IMR-90 (cell line): ENCODE measurements around the gene PROSER2. TPM values are rescaled to one million over a fixed set of nuclear protein-coding genes. Genes with fewer than 3 reads are reported as not detected.

Experiments used
- ATAC-seq: fragments of 200-7000 bp; cut with Tn5 transposase; 2 replicates; pipeline ENCODE4 v1.9.1; 2020; ENCODE audit warnings: low read depth, mild to moderate bottlenecking, moderate library complexity
- BruUV-seq: library from RNA; stranded (reverse); fragments of 400-500 nt; replicated peaks from 2 replicates; lab custom pipeline; 2021; lab: Mats Ljungman, UMichigan
- CTCF ChIA-PET: fragments of 300-600 bp; formaldehyde crosslinking; extraction: SDS; loops from one replicate; lab custom pipeline; 2021; ENCODE audit warnings: antibody characterized with exemption; lab: Yijun Ruan, JAX
- POLR2A ChIA-PET: fragments of 300-600 bp; sonication (Branson Sonifier 250); formaldehyde crosslinking; loops from one replicate; lab custom pipeline; 2022; ENCODE audit warnings: antibody characterized with exemption; ENCODE audit not compliant: unreplicated experiment; lab: Charles Lee
- DNase-seq: peaks from one replicate; pipeline ENCODE4 v3.0.0; 2013
- H2AFZ ChIP-seq: replicated peaks from 2 replicates; pipeline ENCODE3; 2013; ENCODE audit warnings: low read length, mild to moderate bottlenecking; ENCODE audit not compliant: poor library complexity
- H2AK5ac ChIP-seq: 2 replicates; pipeline ENCODE4 v1.6.1; 2013; ENCODE audit warnings: low read depth, low read length, inconsistent platforms
- H2AK9ac ChIP-seq: replicated peaks from 2 replicates; pipeline ENCODE3; 2013; ENCODE audit warnings: mild to moderate bottlenecking, low read depth, low read length, moderate library complexity; ENCODE audit not compliant: poor library complexity
- H2BK120ac ChIP-seq: 2 replicates; pipeline ENCODE4 v1.6.1; 2013; ENCODE audit warnings: low read depth, low read length, inconsistent platforms
- H2BK15ac ChIP-seq: 3 replicates; pipeline ENCODE4 v1.6.1; 2013; ENCODE audit warnings: low read depth, low read length, inconsistent platforms
- H2BK20ac ChIP-seq: 2 replicates; pipeline ENCODE4 v1.6.1; 2013; ENCODE audit warnings: low read depth, mild to moderate bottlenecking, inconsistent platforms, low read length, moderate library complexity
- H2BK5ac ChIP-seq: 2 replicates; pipeline ENCODE4 v1.6.1; 2013; ENCODE audit warnings: mild to moderate bottlenecking, low read depth, low read length, inconsistent platforms; ENCODE audit not compliant: poor library complexity, severe bottlenecking
- H3K14ac ChIP-seq: replicated peaks from 2 replicates; pipeline ENCODE4 v1.6.1; 2013; ENCODE audit warnings: low read depth, low read length, inconsistent platforms
- H3K18ac ChIP-seq: 2 replicates; pipeline ENCODE4 v1.6.1; 2013; ENCODE audit warnings: low read depth, low read length, control low read depth
- H3K23ac ChIP-seq: 2 replicates; pipeline ENCODE4 v1.6.1; 2013; ENCODE audit warnings: low read depth, low read length, inconsistent platforms
- H3K27ac ChIP-seq: 2 replicates; pipeline ENCODE4 v1.5.1; 2013; ENCODE audit warnings: mild to moderate bottlenecking, control low read depth, low read length; ENCODE audit not compliant: insufficient read depth
- H3K27me3 ChIP-seq: 2 replicates; pipeline ENCODE4 v1.6.1; 2013; ENCODE audit warnings: low read length; ENCODE audit not compliant: control insufficient read depth, insufficient read depth
- H3K36me3 ChIP-seq: 2 replicates; pipeline ENCODE4 v1.6.1; 2013; ENCODE audit warnings: low read length, mixed read lengths; ENCODE audit not compliant: control insufficient read depth, insufficient read depth
- H3K4ac ChIP-seq: 2 replicates; pipeline ENCODE4 v1.6.1; 2013; ENCODE audit warnings: low read depth, low read length, inconsistent platforms
- H3K4me1 ChIP-seq: 2 replicates; pipeline ENCODE4 v1.6.1; 2013; ENCODE audit warnings: low read length, mixed read lengths; ENCODE audit not compliant: control insufficient read depth, insufficient read depth
- H3K4me2 ChIP-seq: 2 replicates; pipeline ENCODE4 v1.6.1; 2013; ENCODE audit warnings: low read depth, mild to moderate bottlenecking, control low read depth, low read length, moderate library complexity
- H3K4me3 ChIP-seq: 2 replicates; pipeline ENCODE4 v1.5.1; 2013; ENCODE audit warnings: low read depth, mild to moderate bottlenecking, control low read depth, low read length, moderate library complexity; ENCODE audit not compliant: insufficient read depth
- H3K56ac ChIP-seq: 2 replicates; pipeline ENCODE4 v1.6.1; 2013; ENCODE audit warnings: low read length, inconsistent platforms; ENCODE audit not compliant: insufficient read depth; ENCODE audit errors: extremely low read depth
- H3K79me1 ChIP-seq, 2 experiments: 2 replicates each; pipeline ENCODE4 v1.6.1; 2013; ENCODE audit warnings: low read length in 2 of 2, inconsistent platforms in 1 of 2, low read depth in 1 of 2
- H3K9ac ChIP-seq: 2 replicates; pipeline ENCODE4 v1.6.1; 2013; ENCODE audit warnings: low read depth, low read length, control low read depth
- H3K9me1 ChIP-seq: 2 replicates; pipeline ENCODE4 v1.6.1; 2013; ENCODE audit warnings: low read length, inconsistent platforms; ENCODE audit not compliant: insufficient read depth
- H3K9me3 ChIP-seq: 2 replicates; pipeline ENCODE4 v1.6.1; 2013; ENCODE audit warnings: low read length; ENCODE audit not compliant: control insufficient read depth, insufficient read depth
- H4K20me1 ChIP-seq: 2 replicates; pipeline ENCODE4 v1.6.1; 2013; ENCODE audit warnings: low read length, inconsistent platforms; ENCODE audit not compliant: insufficient read depth
- H4K5ac ChIP-seq: 2 replicates; pipeline ENCODE4 v1.6.1; 2013; ENCODE audit warnings: mild to moderate bottlenecking, low read depth, low read length, control low read depth
- H4K8ac ChIP-seq, 2 experiments: 2 replicates each; pipeline ENCODE4 v1.6.1; 2013; ENCODE audit warnings: low read depth in 2 of 2, low read length in 2 of 2, control low read depth in 1 of 2, inconsistent platforms in 1 of 2
- H4K91ac ChIP-seq: 2 replicates; pipeline ENCODE4 v1.6.1; 2013; ENCODE audit warnings: low read depth, low read length, inconsistent platforms; ENCODE audit not compliant: insufficient read depth
- BHLHE40 ChIP-seq: fragments of 150-350 bp; IDR thresholded peaks from 2 replicates; pipeline ENCODE4 v1.6.1; 2016; ENCODE audit warnings: mild to moderate bottlenecking, low read depth, low read length
- CHD1 ChIP-seq: IDR thresholded peaks from 2 replicates; pipeline ENCODE4 v1.6.1; 2012; ENCODE audit warnings: low read depth, low read length, improper control_type of control experiment
- FOS ChIP-seq: fragments of 150-350 bp; IDR thresholded peaks from 2 replicates; pipeline ENCODE4 v1.6.1; 2016; ENCODE audit warnings: low read depth, low read length
- MAFK ChIP-seq: IDR thresholded peaks from 2 replicates; pipeline ENCODE4 v1.6.1; 2012; ENCODE audit warnings: low read depth, low read length, improper control_type of control experiment
- MAZ ChIP-seq: IDR thresholded peaks from 2 replicates; pipeline ENCODE4 v1.6.1; 2012; ENCODE audit warnings: low read depth, mild to moderate bottlenecking, low read length, improper control_type of control experiment, moderate library complexity, borderline replicate concordance
- MXI1 ChIP-seq: IDR thresholded peaks from 2 replicates; pipeline ENCODE4 v1.6.1; 2012; ENCODE audit warnings: low read depth, mild to moderate bottlenecking, low read length, moderate library complexity, borderline replicate concordance
- NFE2L2 ChIP-seq: fragments of 150-350 bp; IDR thresholded peaks from 2 replicates; pipeline ENCODE4 v1.6.1; 2016; ENCODE audit warnings: low read depth, mild to moderate bottlenecking, low read length
- POLR2A ChIP-seq: IDR thresholded peaks from 2 replicates; pipeline ENCODE4 v1.6.1; 2012; ENCODE audit warnings: mild to moderate bottlenecking, low read depth, low read length
- RCOR1 ChIP-seq: IDR thresholded peaks from 2 replicates; pipeline ENCODE4 v1.6.1; 2012; ENCODE audit warnings: mild to moderate bottlenecking, low read length, improper control_type of control experiment; ENCODE audit not compliant: insufficient replicate concordance
- RFX5 ChIP-seq: IDR thresholded peaks from 2 replicates; pipeline ENCODE4 v1.8.0; 2012; ENCODE audit warnings: low read depth, mild to moderate bottlenecking, low read length, moderate library complexity
- SMC3 ChIP-seq: fragments of 150-350 bp; IDR thresholded peaks from 2 replicates; pipeline ENCODE4 v1.6.1; 2016; ENCODE audit warnings: low read depth, mild to moderate bottlenecking, antibody characterized with exemption, low read length, moderate library complexity
- USF2 ChIP-seq: fragments of 150-350 bp; IDR thresholded peaks from 2 replicates; pipeline ENCODE4 v1.6.1; 2017; ENCODE audit warnings: mild to moderate bottlenecking, antibody characterized with exemption, low read length, low read depth
- WGBS, 2 experiments: methylation state at CpG; one replicate each; pipeline versions ENCODE4 v1.1.5 to v1.1.7; 2013; ENCODE audit warnings: missing lambda C conversion rate in 2 of 2; ENCODE audit not compliant: insufficient read length in 1 of 2; ENCODE audit errors: extremely low coverage in 2 of 2; 5-methylcytosine and 5-hydroxymethylcytosine counted together
- dilution Hi-C: fragments of 300-500 bp; cut with HindIII; formaldehyde crosslinking; loops from one replicate; pipeline ENCODE4 v1.14.3; 2018; ENCODE audit warnings: low sequenced_read_pairs; ENCODE audit not compliant: unreplicated experiment
- in situ Hi-C: fragments of 300-500 bp; cut with MboI; formaldehyde crosslinking; loops from 3 replicates; pipeline ENCODE4 v1.14.3; 2019; ENCODE audit warnings: low sequenced_read_pairs, inconsistent platforms, mixed read lengths
- intact Hi-C: fragments of 100-400 bp; cut with micrococcal nuclease; formaldehyde crosslinking; loops from 2 replicates; pipeline ENCODE4 v1.10.0; 2022
- polyA plus RNA-seq, 3 experiments: library from polyadenylated mRNA; depleted of rRNA; stranded (reverse); fragments of >200 nt; gene quantifications; 2 replicates each; pipeline ENCODE4 v1.2.3, GENCODE V29; 2012; ENCODE audit warnings: low replicate concordance in 1 of 3
- total RNA-seq: library from RNA; depleted of rRNA; stranded (reverse); fragments of >200 nt; gene quantifications from 2 replicates; pipeline ENCODE4 v1.2.3, GENCODE V29; 2012
- TF ChIP-seq, protein P1 (sequence below): conservative IDR thresholded peaks from 2 replicates; pipeline ENCODE4 v1.5.1; 2012; ENCODE audit warnings: mild to moderate bottlenecking, low read depth, low read length, improper control_type of control experiment

The PROSER2 gene
- total and polyA plus RNA-seq, 2 of the 4 experiments (the other 2 are of a cell fraction): 1.4 to 2.0 TPM

DNA sequence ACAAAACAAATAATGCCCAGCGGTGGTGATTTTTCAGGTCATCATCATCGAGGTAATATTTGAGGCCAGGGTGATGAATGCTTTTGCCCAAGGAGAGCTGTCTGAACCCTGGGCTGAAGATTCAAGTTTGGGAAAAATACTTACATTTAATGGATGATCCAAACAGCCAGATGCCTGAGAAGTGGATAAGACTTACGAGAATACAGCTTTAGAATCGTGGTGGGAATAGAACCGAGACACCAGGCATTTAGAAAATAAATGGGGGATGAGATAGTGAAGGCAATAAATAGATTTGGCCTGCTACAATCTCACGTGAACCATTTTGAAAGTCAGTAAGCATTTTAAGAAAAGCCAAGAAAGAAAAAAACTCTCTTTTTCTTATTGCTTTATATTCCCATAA, 12.2 kb upstream of the PROSER2 start:
- Histone ChIP-seq H3K9me1 (0 out of 2 replicates have a peak, but pooled peaks cover 4% of the 10 kb centered on the region), H4K8ac (peak overlapping the region in 1 of 2 experiments; percentile 78; a peak in 2 of 4 replicates), H2BK20ac (peak overlapping the region; percentile 18; the same call in 1 of the 2 replicates), H3K4me2 (no peak overlapping the region), H2BK5ac (no peak overlapping the region), H3K56ac (no peak overlapping the region), H3K23ac (no peak overlapping the region), H4K5ac (no peak overlapping the region), H3K9me3 (no peaks in the 10 kb centered on the region), H2AK5ac (no peak overlapping the region), H3K4me3 (no peak overlapping the region), H3K27me3 (peaks cover 3% of the 10 kb centered on the region; the same call in 1 of the 2 replicates), H3K18ac (no peak overlapping the region), H2AK9ac (no peak overlapping the region), H3K27ac (no peak overlapping the region), H2AFZ (no peak overlapping the region), H3K4me1 (peaks cover 4% of the 10 kb centered on the region; the same call in 1 of the 2 replicates), H3K9ac (no peak overlapping the region), H3K14ac (no peak overlapping the region), H4K91ac (no peak overlapping the region), H2BK120ac (peak overlapping the region; percentile 60), H3K4ac (no peak overlapping the region), H4K20me1 (no peaks in the 10 kb centered on the region), H2BK15ac (no peak overlapping the region), H3K79me1 (no peaks in the 10 kb centered on the region), H3K36me3 (no peaks in the 10 kb centered on the region)
- ATAC-seq: no peak
- WGBS, 2 experiments: 67% methylated on average over 5 of the region's 6 CpGs; no CpG with 5 or more reads in 1 of the 2 experiments
- DNase-seq: no peak
- BruUV-seq: no TSS peak
- dilution Hi-C loops: no loop called here
- intact Hi-C loops: loop anchor here (2.0 kb wide), 1 partner anchor 16 kb away; no protein-coding TSS in a partner anchor
- TF ChIP-seq MAFK (no peak), POLR2A (no peak), FOS (no peak), RCOR1 (no peak), MXI1 (no peak), MAZ (no peak), SMC3 (no peak), USF2 (no peak), RFX5 (no peak), CHD1 (no peak), NFE2L2 (no peak), BHLHE40 (no peak)
- TF ChIP-seq, protein P1, sequence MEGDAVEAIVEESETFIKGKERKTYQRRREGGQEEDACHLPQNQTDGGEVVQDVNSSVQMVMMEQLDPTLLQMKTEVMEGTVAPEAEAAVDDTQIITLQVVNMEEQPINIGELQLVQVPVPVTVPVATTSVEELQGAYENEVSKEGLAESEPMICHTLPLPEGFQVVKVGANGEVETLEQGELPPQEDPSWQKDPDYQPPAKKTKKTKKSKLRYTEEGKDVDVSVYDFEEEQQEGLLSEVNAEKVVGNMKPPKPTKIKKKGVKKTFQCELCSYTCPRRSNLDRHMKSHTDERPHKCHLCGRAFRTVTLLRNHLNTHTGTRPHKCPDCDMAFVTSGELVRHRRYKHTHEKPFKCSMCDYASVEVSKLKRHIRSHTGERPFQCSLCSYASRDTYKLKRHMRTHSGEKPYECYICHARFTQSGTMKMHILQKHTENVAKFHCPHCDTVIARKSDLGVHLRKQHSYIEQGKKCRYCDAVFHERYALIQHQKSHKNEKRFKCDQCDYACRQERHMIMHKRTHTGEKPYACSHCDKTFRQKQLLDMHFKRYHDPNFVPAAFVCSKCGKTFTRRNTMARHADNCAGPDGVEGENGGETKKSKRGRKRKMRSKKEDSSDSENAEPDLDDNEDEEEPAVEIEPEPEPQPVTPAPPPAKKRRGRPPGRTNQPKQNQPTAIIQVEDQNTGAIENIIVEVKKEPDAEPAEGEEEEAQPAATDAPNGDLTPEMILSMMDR: no peak
- in situ Hi-C loops: no loop called here
- ChIA-PET CTCF (interaction anchor here (0.6 to 2.6 kb wide), 4 partner anchors 9 to 175 kb away, joined by 3 to 10 read pairs (median 3); no protein-coding TSS in a partner anchor), POLR2A (no interaction called here)
